WTC11 (cell line): ENCODE data around the gene PPIH.

Experiments used
- GABPB1 ChIP-seq: sonication (generic); formaldehyde crosslinking; IDR thresholded peaks from 2 replicates; pipeline ENCODE4 v1.8.1; 2023; ENCODE audit warnings: mild to moderate bottlenecking, missing genetic modification reagents
- MYBL2 ChIP-seq: sonication (generic); formaldehyde crosslinking; IDR thresholded peaks from 2 replicates; pipeline ENCODE4 v1.8.1; 2023; ENCODE audit warnings: mild to moderate bottlenecking, moderate library complexity, missing genetic modification reagents
- NR3C1 ChIP-seq: sonication (generic); formaldehyde crosslinking; conservative IDR thresholded peaks from 2 replicates; pipeline ENCODE4 v1.8.1; 2023; ENCODE audit warnings: low read depth, mild to moderate bottlenecking, missing genetic modification reagents
- ZNF121 ChIP-seq: sonication (generic); formaldehyde crosslinking; IDR thresholded peaks from 2 replicates; pipeline ENCODE4 v1.8.0; 2023; ENCODE audit warnings: missing genetic modification reagents
- ZNF416 ChIP-seq: fragments of 250-450 bp; sonication (Bioruptor Pico); IDR thresholded peaks from 2 replicates; pipeline ENCODE4 v1.9.0; 2021; ENCODE audit warnings: mild to moderate bottlenecking, inconsistent platforms
- TF ChIP-seq, protein P1 (sequence below): sonication (generic); formaldehyde crosslinking; IDR thresholded peaks from 2 replicates; pipeline ENCODE4 v1.8.1; 2023; ENCODE audit warnings: mild to moderate bottlenecking, missing genetic modification reagents, moderate library complexity
- TF ChIP-seq, protein P2 (sequence below): fragments of 250-450 bp; sonication (Bioruptor Pico); IDR thresholded peaks from 2 replicates; pipeline ENCODE4 v2.1.2; 2022; ENCODE audit warnings: mild to moderate bottlenecking, moderate library complexity
- TF ChIP-seq, protein P3 (sequence below): fragments of 200-600 bp; IDR thresholded peaks from 2 replicates; pipeline ENCODE4 v1.8.0; 2022; ENCODE audit warnings: antibody characterized with exemption
- TF ChIP-seq, protein P4 (sequence below): sonication (generic); formaldehyde crosslinking; IDR thresholded peaks from 2 replicates; pipeline ENCODE4 v1.8.1; 2023; ENCODE audit warnings: mild to moderate bottlenecking, missing genetic modification reagents
- TF ChIP-seq, protein P5 (sequence below): sonication (generic); formaldehyde crosslinking; IDR thresholded peaks from 2 replicates; pipeline ENCODE4 v1.8.0; 2022; ENCODE audit warnings: mild to moderate bottlenecking, missing genetic modification reagents
- TF ChIP-seq, protein P6 (sequence below): sonication (generic); formaldehyde crosslinking; IDR thresholded peaks from 2 replicates; pipeline ENCODE4 v1.8.0; 2022; ENCODE audit warnings: mild to moderate bottlenecking, missing genetic modification reagents
- TF ChIP-seq, protein P7 (sequence below): sonication (generic); formaldehyde crosslinking; conservative IDR thresholded peaks from 2 replicates; pipeline ENCODE4 v1.8.1; 2023; ENCODE audit warnings: mild to moderate bottlenecking, low read depth, missing genetic modification reagents, moderate library complexity
- TF ChIP-seq, protein P8 (sequence below): sonication (generic); formaldehyde crosslinking; IDR thresholded peaks from 2 replicates; pipeline ENCODE4 v1.8.0; 2022; ENCODE audit warnings: mild to moderate bottlenecking, missing genetic modification reagents

DNA sequence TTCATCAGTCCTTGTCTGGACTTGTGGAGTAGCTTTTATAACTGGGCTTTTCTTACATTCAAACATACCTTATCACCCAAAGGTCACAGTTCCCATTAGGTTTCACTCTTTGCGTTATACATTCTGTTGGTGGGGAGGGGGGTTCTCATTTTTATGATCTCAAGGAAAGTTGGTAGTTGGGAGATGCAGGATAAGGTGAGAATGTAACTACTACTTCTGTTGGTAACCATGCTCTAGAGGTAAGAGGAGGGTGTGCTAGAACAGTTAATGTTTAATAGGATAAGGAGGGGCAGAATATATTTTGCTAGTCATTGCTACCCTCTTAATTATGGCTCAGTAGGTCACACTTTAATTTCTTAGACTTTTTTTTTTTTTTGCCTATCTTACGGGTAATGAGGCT lies 34.7 kb downstream of the PPIH start:
- TF ChIP-seq, protein P1, sequence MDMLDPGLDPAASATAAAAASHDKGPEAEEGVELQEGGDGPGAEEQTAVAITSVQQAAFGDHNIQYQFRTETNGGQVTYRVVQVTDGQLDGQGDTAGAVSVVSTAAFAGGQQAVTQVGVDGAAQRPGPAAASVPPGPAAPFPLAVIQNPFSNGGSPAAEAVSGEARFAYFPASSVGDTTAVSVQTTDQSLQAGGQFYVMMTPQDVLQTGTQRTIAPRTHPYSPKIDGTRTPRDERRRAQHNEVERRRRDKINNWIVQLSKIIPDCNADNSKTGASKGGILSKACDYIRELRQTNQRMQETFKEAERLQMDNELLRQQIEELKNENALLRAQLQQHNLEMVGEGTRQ (CRISPR knock-in tag): no peak
- TF ChIP-seq, protein P2, sequence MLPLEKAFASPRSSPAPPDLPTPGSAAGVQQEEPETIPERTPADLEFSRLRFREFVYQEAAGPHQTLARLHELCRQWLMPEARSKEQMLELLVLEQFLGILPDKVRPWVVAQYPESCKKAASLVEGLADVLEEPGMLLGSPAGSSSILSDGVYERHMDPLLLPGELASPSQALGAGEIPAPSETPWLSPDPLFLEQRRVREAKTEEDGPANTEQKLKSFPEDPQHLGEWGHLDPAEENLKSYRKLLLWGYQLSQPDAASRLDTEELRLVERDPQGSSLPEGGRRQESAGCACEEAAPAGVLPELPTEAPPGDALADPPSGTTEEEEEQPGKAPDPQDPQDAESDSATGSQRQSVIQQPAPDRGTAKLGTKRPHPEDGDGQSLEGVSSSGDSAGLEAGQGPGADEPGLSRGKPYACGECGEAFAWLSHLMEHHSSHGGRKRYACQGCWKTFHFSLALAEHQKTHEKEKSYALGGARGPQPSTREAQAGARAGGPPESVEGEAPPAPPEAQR: no peak
- no peak for TF ChIP-seq GABPB1 (CRISPR knock-in tag)
- TF ChIP-seq, protein P3, sequence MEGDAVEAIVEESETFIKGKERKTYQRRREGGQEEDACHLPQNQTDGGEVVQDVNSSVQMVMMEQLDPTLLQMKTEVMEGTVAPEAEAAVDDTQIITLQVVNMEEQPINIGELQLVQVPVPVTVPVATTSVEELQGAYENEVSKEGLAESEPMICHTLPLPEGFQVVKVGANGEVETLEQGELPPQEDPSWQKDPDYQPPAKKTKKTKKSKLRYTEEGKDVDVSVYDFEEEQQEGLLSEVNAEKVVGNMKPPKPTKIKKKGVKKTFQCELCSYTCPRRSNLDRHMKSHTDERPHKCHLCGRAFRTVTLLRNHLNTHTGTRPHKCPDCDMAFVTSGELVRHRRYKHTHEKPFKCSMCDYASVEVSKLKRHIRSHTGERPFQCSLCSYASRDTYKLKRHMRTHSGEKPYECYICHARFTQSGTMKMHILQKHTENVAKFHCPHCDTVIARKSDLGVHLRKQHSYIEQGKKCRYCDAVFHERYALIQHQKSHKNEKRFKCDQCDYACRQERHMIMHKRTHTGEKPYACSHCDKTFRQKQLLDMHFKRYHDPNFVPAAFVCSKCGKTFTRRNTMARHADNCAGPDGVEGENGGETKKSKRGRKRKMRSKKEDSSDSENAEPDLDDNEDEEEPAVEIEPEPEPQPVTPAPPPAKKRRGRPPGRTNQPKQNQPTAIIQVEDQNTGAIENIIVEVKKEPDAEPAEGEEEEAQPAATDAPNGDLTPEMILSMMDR: no peak
- TF ChIP-seq, protein P4, sequence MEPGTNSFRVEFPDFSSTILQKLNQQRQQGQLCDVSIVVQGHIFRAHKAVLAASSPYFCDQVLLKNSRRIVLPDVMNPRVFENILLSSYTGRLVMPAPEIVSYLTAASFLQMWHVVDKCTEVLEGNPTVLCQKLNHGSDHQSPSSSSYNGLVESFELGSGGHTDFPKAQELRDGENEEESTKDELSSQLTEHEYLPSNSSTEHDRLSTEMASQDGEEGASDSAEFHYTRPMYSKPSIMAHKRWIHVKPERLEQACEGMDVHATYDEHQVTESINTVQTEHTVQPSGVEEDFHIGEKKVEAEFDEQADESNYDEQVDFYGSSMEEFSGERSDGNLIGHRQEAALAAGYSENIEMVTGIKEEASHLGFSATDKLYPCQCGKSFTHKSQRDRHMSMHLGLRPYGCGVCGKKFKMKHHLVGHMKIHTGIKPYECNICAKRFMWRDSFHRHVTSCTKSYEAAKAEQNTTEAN (CRISPR knock-in tag): no peak
- TF ChIP-seq, protein P5, sequence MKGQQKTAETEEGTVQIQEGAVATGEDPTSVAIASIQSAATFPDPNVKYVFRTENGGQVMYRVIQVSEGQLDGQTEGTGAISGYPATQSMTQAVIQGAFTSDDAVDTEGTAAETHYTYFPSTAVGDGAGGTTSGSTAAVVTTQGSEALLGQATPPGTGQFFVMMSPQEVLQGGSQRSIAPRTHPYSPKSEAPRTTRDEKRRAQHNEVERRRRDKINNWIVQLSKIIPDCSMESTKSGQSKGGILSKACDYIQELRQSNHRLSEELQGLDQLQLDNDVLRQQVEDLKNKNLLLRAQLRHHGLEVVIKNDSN: no peak
- no peak for TF ChIP-seq NR3C1 (CRISPR knock-in tag)
- no peak for TF ChIP-seq ZNF416
- TF ChIP-seq, protein P6, sequence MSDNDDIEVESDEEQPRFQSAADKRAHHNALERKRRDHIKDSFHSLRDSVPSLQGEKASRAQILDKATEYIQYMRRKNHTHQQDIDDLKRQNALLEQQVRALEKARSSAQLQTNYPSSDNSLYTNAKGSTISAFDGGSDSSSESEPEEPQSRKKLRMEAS (CRISPR knock-in tag): no peak
- TF ChIP-seq, protein P7, sequence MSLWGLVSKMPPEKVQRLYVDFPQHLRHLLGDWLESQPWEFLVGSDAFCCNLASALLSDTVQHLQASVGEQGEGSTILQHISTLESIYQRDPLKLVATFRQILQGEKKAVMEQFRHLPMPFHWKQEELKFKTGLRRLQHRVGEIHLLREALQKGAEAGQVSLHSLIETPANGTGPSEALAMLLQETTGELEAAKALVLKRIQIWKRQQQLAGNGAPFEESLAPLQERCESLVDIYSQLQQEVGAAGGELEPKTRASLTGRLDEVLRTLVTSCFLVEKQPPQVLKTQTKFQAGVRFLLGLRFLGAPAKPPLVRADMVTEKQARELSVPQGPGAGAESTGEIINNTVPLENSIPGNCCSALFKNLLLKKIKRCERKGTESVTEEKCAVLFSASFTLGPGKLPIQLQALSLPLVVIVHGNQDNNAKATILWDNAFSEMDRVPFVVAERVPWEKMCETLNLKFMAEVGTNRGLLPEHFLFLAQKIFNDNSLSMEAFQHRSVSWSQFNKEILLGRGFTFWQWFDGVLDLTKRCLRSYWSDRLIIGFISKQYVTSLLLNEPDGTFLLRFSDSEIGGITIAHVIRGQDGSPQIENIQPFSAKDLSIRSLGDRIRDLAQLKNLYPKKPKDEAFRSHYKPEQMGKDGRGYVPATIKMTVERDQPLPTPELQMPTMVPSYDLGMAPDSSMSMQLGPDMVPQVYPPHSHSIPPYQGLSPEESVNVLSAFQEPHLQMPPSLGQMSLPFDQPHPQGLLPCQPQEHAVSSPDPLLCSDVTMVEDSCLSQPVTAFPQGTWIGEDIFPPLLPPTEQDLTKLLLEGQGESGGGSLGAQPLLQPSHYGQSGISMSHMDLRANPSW (CRISPR knock-in tag): no peak
- TF ChIP-seq ZNF121 (CRISPR knock-in tag): no peak
- no peak for TF ChIP-seq MYBL2 (CRISPR knock-in tag)
- TF ChIP-seq, protein P8, sequence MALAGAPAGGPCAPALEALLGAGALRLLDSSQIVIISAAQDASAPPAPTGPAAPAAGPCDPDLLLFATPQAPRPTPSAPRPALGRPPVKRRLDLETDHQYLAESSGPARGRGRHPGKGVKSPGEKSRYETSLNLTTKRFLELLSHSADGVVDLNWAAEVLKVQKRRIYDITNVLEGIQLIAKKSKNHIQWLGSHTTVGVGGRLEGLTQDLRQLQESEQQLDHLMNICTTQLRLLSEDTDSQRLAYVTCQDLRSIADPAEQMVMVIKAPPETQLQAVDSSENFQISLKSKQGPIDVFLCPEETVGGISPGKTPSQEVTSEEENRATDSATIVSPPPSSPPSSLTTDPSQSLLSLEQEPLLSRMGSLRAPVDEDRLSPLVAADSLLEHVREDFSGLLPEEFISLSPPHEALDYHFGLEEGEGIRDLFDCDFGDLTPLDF (CRISPR knock-in tag): no peak
